NCI-H146 (cell line): ENCODE results near the gene CTCF.

Source experiments
- DNase-seq: peaks from one replicate; lab custom pipeline; 2025; lab: John Stamatoyannopoulos, UW

CTCF gene

DNA sequence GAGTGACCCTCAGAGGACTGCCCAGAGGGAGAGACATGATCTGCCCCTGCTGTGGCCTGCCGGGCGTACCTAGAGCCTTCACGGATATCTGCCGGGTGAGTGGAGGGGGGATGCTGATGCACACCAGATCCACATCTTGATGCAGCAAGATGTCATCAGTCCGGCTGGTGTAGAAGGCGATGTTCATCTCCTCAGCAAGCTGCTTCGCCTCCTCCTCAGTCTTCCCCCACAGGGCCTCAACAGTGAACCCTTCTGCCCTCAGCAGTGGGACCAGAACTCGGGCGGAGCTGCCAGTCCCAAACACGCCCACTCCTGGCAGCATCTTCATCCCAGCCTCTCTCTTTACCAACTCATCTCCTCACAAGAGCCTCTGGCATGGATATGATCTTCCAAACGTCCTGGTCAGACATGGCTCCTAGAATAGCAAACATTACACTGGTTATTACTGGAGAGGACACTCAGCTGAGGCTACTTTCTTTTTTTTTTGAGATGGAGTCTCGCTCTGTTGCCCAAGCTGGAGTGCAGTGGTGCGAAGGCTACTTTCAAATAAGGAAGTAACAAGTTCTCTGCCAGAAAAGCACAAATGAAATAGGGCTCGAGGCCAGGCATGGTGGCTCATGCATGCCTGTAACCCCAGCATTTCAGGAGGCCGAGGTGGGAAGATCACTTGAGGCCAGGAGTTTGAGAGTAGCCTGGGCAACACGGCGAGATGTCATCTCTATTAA lies 123.2 kb downstream of the CTCF start:
- no peak for DNase-seq
